Panc1 (cell line): ENCODE results near the gene ALDH16A1. TPM values are rescaled to one million over a fixed set of nuclear protein-coding genes. Genes with fewer than 3 reads are reported as not detected.
A peak's percentile ranks its signal among the peaks of the same experiment; 100 is the strongest.

ENCODE experiments used
- ATAC-seq: fragments of 200-7000 bp; cut with Tn5 transposase; 2 replicates; pipeline ENCODE4 v1.9.1; 2020; ENCODE audit warnings: mild to moderate bottlenecking, moderate library complexity
- BruUV-seq: library from RNA; stranded (reverse); fragments of 400-500 nt; replicated peaks from 2 replicates; lab custom pipeline; 2021; lab: Mats Ljungman, UMichigan
- CTCF ChIA-PET: fragments of 300-600 bp; sonication (Branson Sonifier 250); formaldehyde crosslinking; loops from one replicate; lab custom pipeline; 2022; ENCODE audit warnings: antibody characterized with exemption; lab: Charles Lee
- POLR2A ChIA-PET: fragments of 300-600 bp; sonication (Branson Sonifier 250); formaldehyde crosslinking; loops from one replicate; lab custom pipeline; 2022; ENCODE audit warnings: antibody characterized with exemption; lab: Charles Lee
- DNase-seq: peaks from one replicate; pipeline ENCODE4 v3.0.0-alpha.2; 2010; ENCODE audit warnings: low read depth, low spot score
- H3K27ac ChIP-seq: 2 replicates; pipeline ENCODE4 v1.5.1; 2011; ENCODE audit warnings: mild to moderate bottlenecking, low read length, inconsistent platforms
- H3K27me3 ChIP-seq: fragments of 200-500 bp; sonication (Bioruptor generic); 2 replicates; pipeline ENCODE4 v1.6.0; 2014; ENCODE audit warnings: low read length, inconsistent platforms; ENCODE audit not compliant: control insufficient read depth, insufficient read depth
- H3K36me3 ChIP-seq: fragments of 200-500 bp; sonication (Bioruptor generic); 2 replicates; pipeline ENCODE4 v1.5.1; 2014; ENCODE audit warnings: inconsistent platforms, mild to moderate bottlenecking, low read length, moderate library complexity; ENCODE audit not compliant: control insufficient read depth, insufficient read depth
- H3K4me1 ChIP-seq: 2 replicates; pipeline ENCODE4 v1.5.1; 2011; ENCODE audit warnings: inconsistent platforms, mild to moderate bottlenecking, low read length, moderate library complexity; ENCODE audit not compliant: control insufficient read depth, insufficient read depth
- H3K4me3 ChIP-seq, 2 experiments: 2 replicates each; pipeline ENCODE4 v1.5.1; 2011 to 2012; ENCODE audit warnings: low read depth in 2 of 2, low read length in 2 of 2, mild to moderate bottlenecking in 2 of 2, inconsistent platforms in 1 of 2, moderate library complexity in 1 of 2
- H3K9me3 ChIP-seq: fragments of 200-500 bp; sonication (Bioruptor generic); 2 replicates; pipeline ENCODE4 v1.5.1; 2014; ENCODE audit warnings: low read depth, mild to moderate bottlenecking, inconsistent platforms, low read length, moderate library complexity; ENCODE audit not compliant: control insufficient read depth, insufficient read depth
- CTCF ChIP-seq: fragments of 450-650 bp; IDR thresholded peaks from 2 replicates; pipeline ENCODE4 v1.5.1; 2017; ENCODE audit warnings: mild to moderate bottlenecking
- POLR2AphosphoS5 ChIP-seq: IDR thresholded peaks from 2 replicates; pipeline ENCODE4 v1.6.1; 2012; ENCODE audit warnings: mild to moderate bottlenecking, low read depth, low read length, moderate library complexity
- REST ChIP-seq, 2 experiments: IDR thresholded peaks; 2 replicates each; pipeline ENCODE4 v1.6.1; 2011 to 2012; ENCODE audit warnings: low read depth in 2 of 2, control low read depth in 1 of 2, low read length in 1 of 2, mild to moderate bottlenecking in 1 of 2, moderate library complexity in 1 of 2; ENCODE audit not compliant: insufficient read depth in 1 of 2
- SIN3A ChIP-seq: IDR thresholded peaks from 2 replicates; pipeline ENCODE4 v1.6.1; 2012; ENCODE audit warnings: low read depth, mild to moderate bottlenecking, low read length, moderate library complexity, borderline replicate concordance; ENCODE audit not compliant: insufficient read depth
- TCF7L2 ChIP-seq: IDR thresholded peaks from 2 replicates; pipeline ENCODE4 v1.6.1; 2011; ENCODE audit warnings: mild to moderate bottlenecking, low read depth, low read length, inconsistent platforms
- in situ Hi-C: cut with HindIII; loops from 2 replicates; pipeline ENCODE4 v1.10.0; 2016; ENCODE audit warnings: low sequenced_read_pairs, low pct_unique_long_range_greater_than_20kb
- intact Hi-C: fragments of 100-400 bp; cut with micrococcal nuclease; formaldehyde crosslinking; loops from one replicate; pipeline ENCODE4 v1.10.0; 2022; ENCODE audit not compliant: unreplicated experiment
- total RNA-seq: library from RNA; stranded (reverse); gene quantifications from one replicate; pipeline ENCODE4 v1.2.1, GENCODE V29; 2021; ENCODE audit not compliant: unreplicated experiment

ALDH16A1 gene
- total RNA-seq, 1 experiment from 2014 or later = 19.6 TPM

GRCh38 chr19:49506575-49507105 lies 53.6 kb downstream of the ALDH16A1 start:
- H3K4me3 ChIP-seq = no peak overlapping the region
- ChIA-PET POLR2A (no interaction called here), CTCF (interaction anchor here (0.6 to 0.9 kb wide), 5 partner anchors 21 to 64 kb away, joined by 3 to 7 read pairs (median 4); partner anchors contain the start of gene RCN3)
- intact Hi-C loops (no loop called here), in situ Hi-C loops (no loop called here)
- TF ChIP-seq REST (IDR thresholded peaks at IDR 0.05; ENCODE audit: insufficient read depth in 1 of 2, low read depth in 2 of 2, low read length in 1 of 2) (no peak), CTCF (peak; percentile 87), POLR2AphosphoS5 (no peak), SIN3A (no peak)
- no peak overlapping the region for H3K27ac ChIP-seq
- no TSS peak for BruUV-seq
- H3K9me3 ChIP-seq = no peaks in the 10 kb centered on the region
- DNase-seq = no peak
- no peaks in the 10 kb centered on the region for H3K36me3 ChIP-seq
- no peaks in the 10 kb centered on the region for H3K4me1 ChIP-seq
- no peaks in the 10 kb centered on the region for H3K27me3 ChIP-seq
- peak; percentile 60; the same call in 1 of the 2 replicates for ATAC-seq

- Histone ChIP-seq H3K36me3 (no peaks in the 10 kb centered on the region), H3K9me3 (no peaks in the 10 kb centered on the region), H3K4me1 (no peaks in the 10 kb centered on the region), H3K4me3 (no peak overlapping the region), H3K27ac (no peak overlapping the region), H3K27me3 (no peaks in the 10 kb centered on the region)
- no peak for TF ChIP-seq POLR2AphosphoS5
- TF ChIP-seq CTCF = no peak
- TF ChIP-seq TCF7L2 = no peak
- no peak for TF ChIP-seq SIN3A
- TF ChIP-seq REST (IDR thresholded peaks at IDR 0.05; ENCODE audit: insufficient read depth in 1 of 2, low read depth in 2 of 2, low read length in 1 of 2) = no peak
- BruUV-seq = no TSS peak
- ChIA-PET CTCF (interaction anchor here (0.5 to 0.6 kb wide), 2 partner anchors 20 to 72 kb away, joined by 6 to 8 read pairs; partner anchors contain the start of genes NOSIP and RCN3), POLR2A (no interaction called here)
- DNase-seq = no peak
- in situ Hi-C loops = no loop called here
- intact Hi-C loops = no loop called here
- ATAC-seq = no peak; the same call in 1 of the 2 replicates
These were observed 54.9 kb downstream of the ALDH16A1 start for GRCh38 chr19:49507803-49508494.
